ENCODE results near the gene SEPTIN5.

GRCh38 chr22:19694696-19695095 lies 19.6 kb upstream of the SEPTIN5 start:
- TF ChIP-seq CTCF (IDR thresholded peaks at IDR 0.05; ENCODE audit: insufficient read depth, low read length, poor library complexity, severe bottlenecking): no peak
- TF ChIP-seq EZH2phosphoT487 (conservative IDR thresholded peaks at IDR 0.05; ENCODE audit: low read length): no peak

Data from SU-DHL-6 (cell line).